Measurements from ENCODE around the gene SIK2.

Gene SIK2

GRCh38 chr11:111718436-111718835 lies 116.2 kb downstream of the SIK2 start:
- H3K36me3 ChIP-seq (ENCODE audit: low read depth), result peaks cover 44% of the 10 kb centered on the region
- no peak for TF ChIP-seq CTCF (IDR thresholded peaks at IDR 0.05; ENCODE audit: poor library complexity, severe bottlenecking)
- H3K27ac ChIP-seq (ENCODE audit: poor library complexity, severe bottlenecking), result peak overlapping the region; percentile 16
- peaks cover 10% of the 10 kb centered on the region for H3K4me1 ChIP-seq (ENCODE audit: insufficient read depth, poor library complexity, severe bottlenecking)
- H3K27me3 ChIP-seq (ENCODE audit: insufficient read depth, poor library complexity, severe bottlenecking), result no peaks in the 10 kb centered on the region
- ATAC-seq (ENCODE audit: low read depth) (peak; percentile 93), DNase-seq (ENCODE audit: low spot score) (no peak)
- no peaks in the 10 kb centered on the region for H3K9me3 ChIP-seq (ENCODE audit: severe bottlenecking)
- H3K4me3 ChIP-seq (ENCODE audit: severe bottlenecking), result no peak overlapping the region

GRCh38 chr11:111718859-111719258 lies 116.6 kb downstream of the SIK2 start:
- no peak for TF ChIP-seq CTCF (IDR thresholded peaks at IDR 0.05; ENCODE audit: poor library complexity, severe bottlenecking)
- no peak for DNase-seq (ENCODE audit: low spot score)
- no peaks in the 10 kb centered on the region for H3K9me3 ChIP-seq (ENCODE audit: severe bottlenecking)
- peak overlapping the region; percentile 16 for H3K27ac ChIP-seq (ENCODE audit: poor library complexity, severe bottlenecking)
- H3K27me3 ChIP-seq (ENCODE audit: insufficient read depth, poor library complexity, severe bottlenecking), result no peaks in the 10 kb centered on the region
- peaks cover 44% of the 10 kb centered on the region for H3K36me3 ChIP-seq (ENCODE audit: low read depth)
- ATAC-seq (ENCODE audit: low read depth), result no peak
- H3K4me1 ChIP-seq (ENCODE audit: insufficient read depth, poor library complexity, severe bottlenecking), result peaks cover 10% of the 10 kb centered on the region
- no peak overlapping the region for H3K4me3 ChIP-seq (ENCODE audit: severe bottlenecking)

- Histone ChIP-seq H3K9me3 (ENCODE audit: severe bottlenecking) (no peaks in the 10 kb centered on the region), H3K4me3 (ENCODE audit: severe bottlenecking) (no peak overlapping the region), H3K27me3 (ENCODE audit: insufficient read depth, poor library complexity, severe bottlenecking) (no peaks in the 10 kb centered on the region), H3K4me1 (ENCODE audit: insufficient read depth, poor library complexity, severe bottlenecking) (peaks cover 10% of the 10 kb centered on the region), H3K27ac (ENCODE audit: poor library complexity, severe bottlenecking) (no peak overlapping the region), H3K36me3 (ENCODE audit: low read depth) (peaks cover 50% of the 10 kb centered on the region)
- no peak for DNase-seq (ENCODE audit: low spot score)
- no peak for TF ChIP-seq CTCF (IDR thresholded peaks at IDR 0.05; ENCODE audit: poor library complexity, severe bottlenecking)
- no peak for ATAC-seq (ENCODE audit: low read depth)
Observed at GRCh38 chr11:111719379-111719778, 117.1 kb downstream of the SIK2 start.

GRCh38 chr11:111720801-111721494 lies 118.7 kb downstream of the SIK2 start:
- DNase-seq (ENCODE audit: low spot score), result no peak
- ATAC-seq (ENCODE audit: low read depth), result no peak
- Histone ChIP-seq H3K36me3 (ENCODE audit: low read depth) (peaks cover 59% of the 10 kb centered on the region), H3K27me3 (ENCODE audit: insufficient read depth, poor library complexity, severe bottlenecking) (no peaks in the 10 kb centered on the region), H3K27ac (ENCODE audit: poor library complexity, severe bottlenecking) (no peak overlapping the region), H3K9me3 (ENCODE audit: severe bottlenecking) (no peaks in the 10 kb centered on the region), H3K4me3 (ENCODE audit: severe bottlenecking) (no peak overlapping the region), H3K4me1 (ENCODE audit: insufficient read depth, poor library complexity, severe bottlenecking) (peaks cover 10% of the 10 kb centered on the region)
- no peak for TF ChIP-seq CTCF (IDR thresholded peaks at IDR 0.05; ENCODE audit: poor library complexity, severe bottlenecking)

GRCh38 chr11:111722501-111722900 lies 120.3 kb downstream of the SIK2 start:
- no peak for TF ChIP-seq CTCF (IDR thresholded peaks at IDR 0.05; ENCODE audit: poor library complexity, severe bottlenecking)
- H3K9me3 ChIP-seq (ENCODE audit: severe bottlenecking), result no peaks in the 10 kb centered on the region
- peaks cover 59% of the 10 kb centered on the region for H3K36me3 ChIP-seq (ENCODE audit: low read depth)
- no peak overlapping the region for H3K27ac ChIP-seq (ENCODE audit: poor library complexity, severe bottlenecking)
- H3K4me3 ChIP-seq (ENCODE audit: severe bottlenecking), result no peak overlapping the region
- DNase-seq (ENCODE audit: low spot score) (no peak), ATAC-seq (ENCODE audit: low read depth) (no peak)
- peaks cover 10% of the 10 kb centered on the region for H3K4me1 ChIP-seq (ENCODE audit: insufficient read depth, poor library complexity, severe bottlenecking)
- no peaks in the 10 kb centered on the region for H3K27me3 ChIP-seq (ENCODE audit: insufficient read depth, poor library complexity, severe bottlenecking)
